Vagina (tissue), 2 donors: Measurements from ENCODE around the gene C16orf86.

Source experiments
- CTCF ChIP-seq, 3 experiments: fragments of 450-650 bp in 2 of 3; fragments of 200-600 bp in 1 of 3; sonication (generic) in 1 of 3; IDR thresholded peaks; one replicate each; pipeline ENCODE4 v1.5.1; 2017 to 2019; ENCODE audit warnings: antibody characterized with exemption in 3 of 3, mild to moderate bottlenecking in 2 of 3, moderate library complexity in 2 of 3
- POLR2A ChIP-seq, 2 donors: fragments of 450-650 bp; IDR thresholded peaks; one replicate each; pipeline ENCODE4 v1.6.1; 2017; ENCODE audit warnings: antibody characterized with exemption in 2 of 2, mild to moderate bottlenecking in 2 of 2, moderate library complexity in 2 of 2
- POLR2AphosphoS5 ChIP-seq, 2 donors: sonication (generic); formaldehyde crosslinking; IDR thresholded peaks; one replicate each; pipeline ENCODE4 v1.9.0; 2017; ENCODE audit warnings: antibody characterized with exemption in 2 of 2, mild to moderate bottlenecking in 2 of 2, low read depth in 1 of 2; ENCODE audit not compliant: insufficient read depth in 1 of 2

GRCh38 chr16:67675579-67675935 lies 8.9 kb downstream of the C16orf86 start:
- TF ChIP-seq CTCF (IDR thresholded peaks at IDR 0.05) (no peak), POLR2AphosphoS5 (IDR thresholded peaks at IDR 0.05; ENCODE audit: insufficient read depth in 1 of 2, low read depth in 1 of 2) (no peak), POLR2A (IDR thresholded peaks at IDR 0.05) (no peak)
